Endothelial cell of umbilical vein (primary cell): ENCODE measurements around the gene CAMSAP1. TPM values are rescaled to one million over a fixed set of nuclear protein-coding genes. Genes with fewer than 3 reads are reported as not detected.

Source experiments
- BruUV-seq: library from RNA; stranded (reverse); fragments of 400-500 nt; replicated peaks from 2 replicates; lab custom pipeline; 2021; lab: Mats Ljungman, UMichigan
- CTCF ChIA-PET: fragments of 300-600, 350-600 bp; sonication (Branson Sonifier 250); formaldehyde crosslinking; loops from one replicate; lab custom pipeline; 2021; ENCODE audit warnings: antibody characterized with exemption, inconsistent platforms; lab: Charles Lee
- POLR2A ChIA-PET: fragments of 300-600, 350-600 bp; sonication (Branson Sonifier 250); formaldehyde crosslinking; loops from one replicate; lab custom pipeline; 2021; ENCODE audit warnings: antibody characterized with exemption, inconsistent platforms; lab: Charles Lee
- DNase-seq: peaks from one replicate; pipeline ENCODE4 v3.0.0-alpha.2; 2011; ENCODE audit warnings: low read depth, low spot score
- FAIRE-seq: peaks from 2 replicates; lab custom pipeline; 2011; peaks lifted over from hg19 to GRCh38; lab: Jason Lieb, UNC
- H2AFZ ChIP-seq: 2 replicates; pipeline ENCODE4 v1.6.0; 2012; ENCODE audit warnings: low read depth, low read length, control low read depth, inconsistent platforms
- H3K27ac ChIP-seq: 2 replicates; pipeline ENCODE4 v1.5.1; 2011; ENCODE audit warnings: low read depth, mild to moderate bottlenecking, control low read depth, low read length, moderate library complexity; ENCODE audit not compliant: insufficient read depth
- H3K27me3 ChIP-seq, 2 experiments: 2 replicates each; pipeline versions ENCODE4 v1.6.0 to v1.6.1; 2011; ENCODE audit warnings: low read length in 2 of 2, mixed read lengths in 1 of 2; ENCODE audit not compliant: control insufficient read depth in 2 of 2, insufficient read depth in 2 of 2
- H3K36me3 ChIP-seq, 2 experiments: 2 replicates in 1 of 2; 3 replicates in 1 of 2; pipeline ENCODE4 v1.5.1; 2011; ENCODE audit warnings: low read length in 2 of 2, mild to moderate bottlenecking in 1 of 2, moderate library complexity in 1 of 2; ENCODE audit not compliant: control insufficient read depth in 2 of 2, insufficient read depth in 2 of 2; ENCODE audit errors: extremely low read depth in 1 of 2
- H3K4me1 ChIP-seq: 3 replicates; pipeline ENCODE4 v1.5.1; 2011; ENCODE audit warnings: mild to moderate bottlenecking, low read length; ENCODE audit not compliant: control insufficient read depth, insufficient read depth; ENCODE audit errors: extremely low read depth
- H3K4me2 ChIP-seq: 2 replicates; pipeline ENCODE4 v1.6.1; 2011; ENCODE audit warnings: low read length, control low read depth, mixed read lengths; ENCODE audit not compliant: insufficient read depth
- H3K4me3 ChIP-seq, 3 experiments: fragments of 200-600 bp in 1 of 3; sonication (generic), shearing (Covaris generic) in 1 of 3; replicated peaks in 1 of 3; 2 replicates each; pipeline ENCODE4 v1.5.1; 2011 to 2016; ENCODE audit warnings: control low read depth in 3 of 3, low read length in 3 of 3, mild to moderate bottlenecking in 2 of 3, inconsistent platforms in 1 of 3, low read depth in 1 of 3, moderate library complexity in 1 of 3; ENCODE audit not compliant: insufficient read depth in 1 of 3
- H3K79me2 ChIP-seq: 2 replicates; pipeline ENCODE4 v1.6.0; 2012; ENCODE audit warnings: low read length, inconsistent platforms; ENCODE audit not compliant: control insufficient read depth, insufficient read depth
- H3K9ac ChIP-seq: replicated peaks from 2 replicates; pipeline ENCODE3; 2011; ENCODE audit warnings: low read length, control low read depth; ENCODE audit not compliant: insufficient read depth; ENCODE audit errors: extremely low read depth
- H3K9me1 ChIP-seq: replicated peaks from 3 replicates; pipeline ENCODE4 v1.6.0; 2011; ENCODE audit warnings: mild to moderate bottlenecking, low read length; ENCODE audit not compliant: control insufficient read depth, insufficient read depth; ENCODE audit errors: extremely low read depth
- H3K9me3 ChIP-seq: replicated peaks from 2 replicates; pipeline ENCODE4 v1.5.1; 2012; ENCODE audit warnings: low read length, inconsistent platforms; ENCODE audit not compliant: control insufficient read depth, insufficient read depth
- H4K20me1 ChIP-seq: replicated peaks from 2 replicates; pipeline ENCODE3; 2011; ENCODE audit warnings: mild to moderate bottlenecking, low read length; ENCODE audit not compliant: control insufficient read depth, insufficient read depth; ENCODE audit errors: extremely low read depth
- CTCF ChIP-seq, 2 donors: IDR thresholded peaks; 1 replicate in 1 of 2; 2 replicates in 1 of 2; pipeline ENCODE4 v1.5.1; 2011; ENCODE audit warnings: low read length in 2 of 2, mild to moderate bottlenecking in 2 of 2, moderate library complexity in 2 of 2, control low read depth in 1 of 2, inconsistent platforms in 1 of 2, low read depth in 1 of 2; ENCODE audit not compliant: insufficient read depth in 1 of 2; ENCODE audit errors: extremely low read depth in 1 of 2
- EZH2 ChIP-seq: IDR thresholded peaks from 2 replicates; pipeline ENCODE4 v1.6.1; 2012; ENCODE audit warnings: borderline replicate concordance, low read depth, mild to moderate bottlenecking, moderate library complexity, low read length, inconsistent platforms; ENCODE audit not compliant: severe bottlenecking
- FOS ChIP-seq: IDR thresholded peaks from 2 replicates; pipeline ENCODE4 v1.6.1; 2011; ENCODE audit warnings: mild to moderate bottlenecking, low read length, moderate library complexity, borderline replicate concordance; ENCODE audit not compliant: insufficient read depth
- GATA2 ChIP-seq: IDR thresholded peaks from 2 replicates; pipeline ENCODE4 v1.7.0; 2011; ENCODE audit warnings: low read depth, mild to moderate bottlenecking, moderate library complexity, mixed read lengths, low read length; ENCODE audit not compliant: insufficient read length, insufficient read depth
- JUN ChIP-seq: IDR thresholded peaks from 2 replicates; pipeline ENCODE4 v1.6.1; 2011; ENCODE audit warnings: borderline replicate concordance, low read depth; ENCODE audit not compliant: insufficient read length, insufficient read depth
- MAX ChIP-seq: IDR thresholded peaks from 2 replicates; pipeline ENCODE4 v1.6.1; 2011; ENCODE audit not compliant: insufficient read depth, insufficient read length
- MYC ChIP-seq: IDR thresholded peaks from one replicate; pipeline ENCODE4 v1.6.1; 2011; ENCODE audit warnings: mild to moderate bottlenecking, low read depth, low read length
- dilution Hi-C: fragments of 300-500 bp; cut with MboI; formaldehyde crosslinking; loops from one replicate; pipeline ENCODE4 v1.15.0; 2019; ENCODE audit warnings: low sequenced_read_pairs; ENCODE audit not compliant: extremely low pct_ligation_motif_present
- intact Hi-C: fragments of 100-400 bp; cut with micrococcal nuclease; formaldehyde crosslinking; loops from one replicate; pipeline ENCODE4 v1.10.0; 2022
- polyA plus RNA-seq, 4 experiments: library from polyadenylated mRNA; depleted of rRNA in 3 of 4; stranded (reverse) in 3 of 4; unstranded in 1 of 4; fragments of >200 nt; gene quantifications; 2 replicates each; pipeline versions ENCODE4 v1.2.1 to v1.2.3, GENCODE V29; 2011 to 2012; ENCODE audit warnings: missing spikeins in 1 of 4
- total RNA-seq: library from RNA; stranded (reverse); gene quantifications from 2 replicates; pipeline ENCODE4 v1.2.3, GENCODE V29; 2021

CAMSAP1 gene
- total and polyA plus RNA-seq, 2 donors (not counting 3 experiments of a cell fraction or from before 2014, with no cell fraction given): 8.1 to 25.5 TPM

DNA sequence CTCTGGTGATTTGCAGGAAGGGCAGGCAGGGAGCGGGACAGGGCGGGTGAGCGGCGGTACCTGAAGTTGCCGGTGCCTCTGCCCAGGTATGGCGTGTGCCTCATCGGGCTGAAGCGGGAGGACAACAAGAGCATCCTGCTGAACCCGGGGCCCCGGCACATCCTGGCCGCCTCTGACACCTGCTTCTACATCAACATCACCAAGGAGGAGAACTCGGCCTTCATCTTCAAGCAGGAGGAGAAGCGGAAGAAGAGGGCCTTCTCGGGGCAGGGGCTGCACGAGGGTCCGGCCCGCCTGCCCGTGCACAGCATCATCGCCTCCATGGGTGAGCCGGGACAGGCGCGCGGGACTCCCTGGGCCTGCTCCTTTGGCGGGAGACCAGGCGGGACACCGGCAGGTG lies 136.6 kb downstream of the CAMSAP1 start:
- Histone ChIP-seq H3K27ac (no peak overlapping the region), H2AFZ (no peak overlapping the region), H3K9me3 (no peaks in the 10 kb centered on the region), H3K9ac (no peak overlapping the region), H3K36me3 (no peaks in the 10 kb centered on the region), H3K4me1 (no peaks in the 10 kb centered on the region), H4K20me1 (no peaks in the 10 kb centered on the region), H3K27me3 (no peaks in the 10 kb centered on the region), H3K79me2 (no peaks in the 10 kb centered on the region), H3K4me3 (no peak overlapping the region), H3K4me2 (no peak overlapping the region), H3K9me1 (no peaks in the 10 kb centered on the region)
- intact Hi-C loops: no loop called here
- no peak for TF ChIP-seq GATA2
- no peak for TF ChIP-seq MYC
- ChIA-PET POLR2A (no interaction called here), CTCF (no interaction called here)
- no TSS peak for BruUV-seq
- no peak for DNase-seq
- no peak for FAIRE-seq
- dilution Hi-C loops: no loop called here

DNA sequence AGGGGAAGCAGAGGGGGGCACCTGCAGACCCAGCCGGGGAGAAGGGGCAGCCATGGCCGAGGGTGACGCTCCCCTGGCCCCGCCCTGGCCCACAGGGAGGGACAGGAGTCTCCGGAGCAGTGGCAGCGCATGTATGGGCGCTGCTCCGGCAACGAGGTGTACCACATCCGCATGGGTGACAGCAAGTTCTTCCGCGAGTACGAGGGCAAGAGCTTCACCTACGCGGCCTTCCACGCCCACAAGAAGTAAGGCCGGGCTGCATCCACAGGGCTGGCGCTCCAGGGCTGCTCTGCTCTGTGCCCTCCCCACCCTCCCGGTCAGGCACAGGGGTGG lies 137.2 kb downstream of the CAMSAP1 start:
- no peaks in the 10 kb centered on the region for H3K36me3 ChIP-seq
- no peaks in the 10 kb centered on the region for H3K9me1 ChIP-seq
- no peak overlapping the region for H3K9ac ChIP-seq
- dilution Hi-C loops: no loop called here
- H3K27me3 ChIP-seq: no peaks in the 10 kb centered on the region
- intact Hi-C loops: no loop called here
- H3K4me3 ChIP-seq: no peak overlapping the region
- no TSS peak for BruUV-seq
- H3K4me2 ChIP-seq: no peak overlapping the region
- H3K27ac ChIP-seq: no peak overlapping the region
- no peaks in the 10 kb centered on the region for H3K9me3 ChIP-seq
- no peak for FAIRE-seq
- no peak for TF ChIP-seq MAX
- no peak for TF ChIP-seq JUN
- TF ChIP-seq GATA2: no peak
- TF ChIP-seq MYC: no peak
- TF ChIP-seq FOS: no peak
- TF ChIP-seq CTCF (IDR thresholded peaks at IDR 0.05; ENCODE audit: extremely low read depth in 1 of 2, insufficient read depth in 1 of 2, low read depth in 1 of 2, low read length in 2 of 2): no peak
- no peak for TF ChIP-seq EZH2
- ChIA-PET CTCF (no interaction called here), POLR2A (no interaction called here)
- H2AFZ ChIP-seq: no peak overlapping the region
- no peaks in the 10 kb centered on the region for H3K79me2 ChIP-seq
- no peaks in the 10 kb centered on the region for H4K20me1 ChIP-seq
- DNase-seq: no peak
- H3K4me1 ChIP-seq: no peaks in the 10 kb centered on the region
